ENCODE results near the gene ZBED3. TPM values are rescaled to one million over a fixed set of nuclear protein-coding genes. Genes with fewer than 3 reads are reported as not detected.
A peak's percentile ranks its signal among the peaks of the same experiment; 100 is the strongest.

The ZBED3 gene
- total RNA-seq, 1 experiment from 2014 or later = 14.8 TPM

DNA sequence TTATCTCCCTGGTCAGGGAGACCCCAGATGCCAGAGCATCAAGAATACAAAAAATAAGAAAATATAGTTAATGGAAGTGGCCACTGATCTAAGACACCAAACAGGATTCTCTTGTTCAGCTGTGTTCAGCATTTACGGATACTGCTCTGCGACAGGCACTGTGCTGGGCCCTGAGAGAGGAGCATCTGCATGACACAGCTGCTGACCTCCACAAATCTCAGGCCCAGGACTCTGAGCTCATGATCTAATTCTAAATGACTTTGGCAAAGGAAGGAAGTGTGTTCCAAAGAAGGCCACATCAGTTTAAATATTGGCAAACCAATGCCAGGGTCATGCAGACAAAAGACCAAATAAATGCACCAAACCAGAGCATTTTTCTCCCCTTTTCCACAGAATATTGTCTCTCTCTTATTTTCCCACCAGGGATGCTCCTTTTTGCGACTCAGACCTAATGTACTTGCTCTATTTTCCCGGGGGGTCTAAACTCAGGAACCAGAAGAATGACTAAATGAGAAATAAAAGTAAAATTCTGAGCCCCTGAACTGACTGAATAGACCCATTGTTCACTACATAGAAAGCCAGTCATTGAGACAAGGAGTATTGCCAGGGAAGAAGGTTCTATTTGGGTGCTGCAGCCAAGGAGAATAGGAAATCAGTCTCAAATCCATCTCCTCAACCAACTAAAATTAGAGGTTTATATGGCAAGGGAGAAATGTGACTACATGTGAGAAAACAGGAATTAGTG is 58.3 kb downstream of the ZBED3 start:
- TF ChIP-seq, protein P1, sequence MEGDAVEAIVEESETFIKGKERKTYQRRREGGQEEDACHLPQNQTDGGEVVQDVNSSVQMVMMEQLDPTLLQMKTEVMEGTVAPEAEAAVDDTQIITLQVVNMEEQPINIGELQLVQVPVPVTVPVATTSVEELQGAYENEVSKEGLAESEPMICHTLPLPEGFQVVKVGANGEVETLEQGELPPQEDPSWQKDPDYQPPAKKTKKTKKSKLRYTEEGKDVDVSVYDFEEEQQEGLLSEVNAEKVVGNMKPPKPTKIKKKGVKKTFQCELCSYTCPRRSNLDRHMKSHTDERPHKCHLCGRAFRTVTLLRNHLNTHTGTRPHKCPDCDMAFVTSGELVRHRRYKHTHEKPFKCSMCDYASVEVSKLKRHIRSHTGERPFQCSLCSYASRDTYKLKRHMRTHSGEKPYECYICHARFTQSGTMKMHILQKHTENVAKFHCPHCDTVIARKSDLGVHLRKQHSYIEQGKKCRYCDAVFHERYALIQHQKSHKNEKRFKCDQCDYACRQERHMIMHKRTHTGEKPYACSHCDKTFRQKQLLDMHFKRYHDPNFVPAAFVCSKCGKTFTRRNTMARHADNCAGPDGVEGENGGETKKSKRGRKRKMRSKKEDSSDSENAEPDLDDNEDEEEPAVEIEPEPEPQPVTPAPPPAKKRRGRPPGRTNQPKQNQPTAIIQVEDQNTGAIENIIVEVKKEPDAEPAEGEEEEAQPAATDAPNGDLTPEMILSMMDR (IDR thresholded peaks at IDR 0.05; ENCODE audit: unreplicated experiment) = no peak
- Mint-ChIP-seq H3K36me3 (ENCODE audit: insufficient read depth, unreplicated experiment) (no peaks in the 10 kb centered on the region), H3K27ac (ENCODE audit: low read depth, unreplicated experiment) (no peak overlapping the region), H3K27me3 (ENCODE audit: insufficient read depth, unreplicated experiment) (no peaks in the 10 kb centered on the region), H3K4me3 (ENCODE audit: unreplicated experiment) (peak overlapping the region; percentile 38), H3K9me3 (ENCODE audit: unreplicated experiment) (peaks cover 13% of the 10 kb centered on the region), H3K4me1 (ENCODE audit: insufficient read depth, unreplicated experiment) (no peaks in the 10 kb centered on the region)
- ChIA-PET CTCF (interaction anchor here (0.6 to 5.6 kb wide), 2 partner anchors 12 to 464 kb away, joined by 3 to 26 read pairs; no protein-coding TSS in a partner anchor), POLR2A (no interaction called here)
- BruUV-seq (replicated peaks) = no TSS peak
- no peak for DNase-seq (ENCODE audit: unreplicated experiment)
- intact Hi-C loops (cut with micrococcal nuclease) = no loop called here

DNA sequence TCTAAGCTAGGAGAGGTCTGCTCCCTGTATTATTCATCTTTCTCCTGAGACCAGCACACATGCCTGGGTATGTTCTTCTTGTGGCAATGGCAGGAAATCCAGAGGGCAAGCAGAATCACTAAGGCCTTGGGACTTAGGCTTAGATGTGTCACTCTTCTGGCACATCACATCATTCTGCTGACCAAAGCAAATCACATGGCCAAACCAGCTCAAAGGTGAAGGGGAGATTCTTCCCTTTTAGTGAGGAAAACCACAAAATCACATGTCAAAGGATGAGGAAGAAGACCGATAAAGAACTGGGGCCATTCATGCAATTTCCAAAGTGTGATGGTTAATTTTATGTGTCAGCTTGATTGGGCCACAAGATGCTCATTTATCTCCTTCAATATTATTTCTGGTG is 62.6 kb downstream of the ZBED3 start:
- H3K4me1 Mint-ChIP-seq (ENCODE audit: insufficient read depth, unreplicated experiment) = peaks cover 4% of the 10 kb centered on the region
- H3K4me3 Mint-ChIP-seq (ENCODE audit: unreplicated experiment) = no peak overlapping the region
- CTCF ChIA-PET = interaction anchor here (0.6 to 5.6 kb wide), 2 partner anchors 8 to 1273 kb away, joined by 3 to 26 read pairs; no protein-coding TSS in a partner anchor
- peaks cover 20% of the 10 kb centered on the region for H3K9me3 Mint-ChIP-seq (ENCODE audit: unreplicated experiment)
- DNase-seq (ENCODE audit: unreplicated experiment) = no peak
- TF ChIP-seq, protein P1 (IDR thresholded peaks at IDR 0.05; ENCODE audit: unreplicated experiment) = no peak
- POLR2A ChIA-PET = interaction anchor here (1.2 to 1.4 kb wide), 2 partner anchors 8 to 12 kb away, joined by 3 read pairs; no protein-coding TSS in a partner anchor
- no TSS peak for BruUV-seq (replicated peaks)
- H3K27ac Mint-ChIP-seq (ENCODE audit: low read depth, unreplicated experiment) = no peak overlapping the region
- H3K36me3 Mint-ChIP-seq (ENCODE audit: insufficient read depth, unreplicated experiment) = no peaks in the 10 kb centered on the region
- peaks cover 11% of the 10 kb centered on the region for H3K27me3 Mint-ChIP-seq (ENCODE audit: insufficient read depth, unreplicated experiment)
- intact Hi-C loops (cut with micrococcal nuclease) = no loop called here

DNA sequence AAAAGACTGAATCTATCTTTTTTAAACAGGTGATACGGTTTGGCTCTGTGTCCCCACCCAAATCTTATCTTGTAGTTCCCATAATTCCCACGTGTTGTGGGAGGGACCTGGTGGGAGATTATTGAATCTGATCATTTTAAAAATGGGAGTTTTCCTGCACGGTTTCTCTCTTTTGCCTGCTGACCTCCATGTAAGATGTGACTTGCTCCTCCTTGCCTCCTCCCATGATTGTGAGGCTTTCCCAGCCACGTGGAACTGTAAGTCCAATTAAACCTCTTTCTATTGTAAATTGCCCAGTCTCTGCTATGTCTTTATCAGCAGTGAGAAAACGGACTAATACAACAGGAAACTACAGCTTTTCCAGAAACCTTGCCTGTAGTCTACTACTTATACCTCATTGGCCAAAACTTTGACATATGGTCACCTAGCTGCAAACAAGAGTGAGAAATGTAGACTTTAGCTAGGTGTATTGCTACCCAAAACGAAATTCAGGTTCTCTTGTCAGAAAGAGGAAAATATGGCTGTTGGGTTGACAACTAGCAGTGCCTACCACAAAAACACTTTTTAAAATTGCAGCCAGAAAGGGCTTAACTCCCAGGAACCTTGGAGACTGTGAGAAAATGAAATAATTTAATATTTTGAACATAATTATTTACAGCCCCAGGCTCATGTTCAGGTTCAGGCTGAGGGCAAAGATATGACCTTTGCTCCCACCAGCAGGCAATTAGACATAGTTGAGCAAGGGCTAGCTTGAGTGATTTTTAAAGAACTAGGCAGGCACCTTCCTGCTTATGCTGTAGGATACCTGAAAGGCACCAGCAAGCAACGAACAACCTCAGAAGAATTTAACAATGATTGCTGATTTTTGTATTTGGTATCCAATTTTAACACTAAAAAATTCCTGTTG is 64.3 kb downstream of the ZBED3 start:
- no peak for DNase-seq (ENCODE audit: unreplicated experiment)
- H3K27ac Mint-ChIP-seq (ENCODE audit: low read depth, unreplicated experiment) = no peak overlapping the region
- no peak overlapping the region for H3K4me3 Mint-ChIP-seq (ENCODE audit: unreplicated experiment)
- intact Hi-C loops (cut with micrococcal nuclease) = no loop called here
- TF ChIP-seq, protein P1 (IDR thresholded peaks at IDR 0.05; ENCODE audit: unreplicated experiment) = no peak
- peaks cover 4% of the 10 kb centered on the region for H3K4me1 Mint-ChIP-seq (ENCODE audit: insufficient read depth, unreplicated experiment)
- H3K36me3 Mint-ChIP-seq (ENCODE audit: insufficient read depth, unreplicated experiment) = no peaks in the 10 kb centered on the region
- POLR2A ChIA-PET = no interaction called here
- CTCF ChIA-PET = interaction anchor here (0.6 kb wide), 1 partner anchor 234 kb away, joined by 3 read pairs; no protein-coding TSS in a partner anchor
- no TSS peak for BruUV-seq (replicated peaks)
- peaks cover 11% of the 10 kb centered on the region for H3K27me3 Mint-ChIP-seq (ENCODE audit: insufficient read depth, unreplicated experiment)
- H3K9me3 Mint-ChIP-seq (ENCODE audit: unreplicated experiment) = peaks cover 7% of the 10 kb centered on the region

Other genes starting within 250 kb of the ZBED3 start
- gene S100Z, start 237.3 kb downstream of the ZBED3 start, total RNA-seq (2022) = not detected in 2 replicates
- gene CRHBP, start 134.2 kb downstream of the ZBED3 start, total RNA-seq (2022) = not detected in 2 replicates
- 19.5 and 21.8 TPM in 2 replicates for gene AGGF1, start 56.9 kb downstream of the ZBED3 start, total RNA-seq (2022)
- 0.05 TPM in 1 of 2 replicates, not detected in the other for gene PDE8B, start 123.4 kb upstream of the ZBED3 start, total RNA-seq (2022)